Fibroblast of mammary gland (primary cell): Measurements from ENCODE around the gene GPC6.

ENCODE experiments used
- DNase-seq: peaks from one replicate; pipeline ENCODE4 v3.0.0-alpha.2; 2010; ENCODE audit warnings: low read depth
- H3K4me3 ChIP-seq: 2 replicates; pipeline ENCODE4 v1.5.1; 2011; ENCODE audit warnings: low read depth, mild to moderate bottlenecking, low read length, moderate library complexity; ENCODE audit not compliant: control insufficient read depth
- TF ChIP-seq, protein P1 (sequence below): conservative IDR thresholded peaks from 2 replicates; pipeline ENCODE4 v1.5.1; 2011; ENCODE audit warnings: low read depth, low read length, inconsistent platforms; ENCODE audit not compliant: control insufficient read depth, insufficient read depth

The GPC6 gene

DNA sequence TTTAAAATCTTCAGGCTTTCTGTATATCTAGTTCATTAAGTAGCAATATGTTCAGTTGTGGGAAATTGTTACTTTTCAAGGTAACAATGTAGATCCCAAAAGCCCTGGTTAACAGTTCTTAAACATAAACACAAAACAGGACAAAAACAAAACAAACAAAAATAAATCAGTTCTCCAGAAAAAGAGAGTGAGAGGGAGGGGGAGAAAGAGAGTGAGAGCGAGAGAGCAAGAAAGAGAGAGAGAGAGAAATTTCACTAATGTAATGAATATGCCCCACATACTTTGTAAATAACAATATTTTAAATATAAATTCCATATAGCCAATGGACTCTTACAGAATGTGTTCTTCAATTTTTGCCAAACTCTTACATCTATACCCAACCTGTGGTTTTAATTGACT, 275.5 kb downstream of the GPC6 start:
- no peak for DNase-seq
- TF ChIP-seq, protein P1, sequence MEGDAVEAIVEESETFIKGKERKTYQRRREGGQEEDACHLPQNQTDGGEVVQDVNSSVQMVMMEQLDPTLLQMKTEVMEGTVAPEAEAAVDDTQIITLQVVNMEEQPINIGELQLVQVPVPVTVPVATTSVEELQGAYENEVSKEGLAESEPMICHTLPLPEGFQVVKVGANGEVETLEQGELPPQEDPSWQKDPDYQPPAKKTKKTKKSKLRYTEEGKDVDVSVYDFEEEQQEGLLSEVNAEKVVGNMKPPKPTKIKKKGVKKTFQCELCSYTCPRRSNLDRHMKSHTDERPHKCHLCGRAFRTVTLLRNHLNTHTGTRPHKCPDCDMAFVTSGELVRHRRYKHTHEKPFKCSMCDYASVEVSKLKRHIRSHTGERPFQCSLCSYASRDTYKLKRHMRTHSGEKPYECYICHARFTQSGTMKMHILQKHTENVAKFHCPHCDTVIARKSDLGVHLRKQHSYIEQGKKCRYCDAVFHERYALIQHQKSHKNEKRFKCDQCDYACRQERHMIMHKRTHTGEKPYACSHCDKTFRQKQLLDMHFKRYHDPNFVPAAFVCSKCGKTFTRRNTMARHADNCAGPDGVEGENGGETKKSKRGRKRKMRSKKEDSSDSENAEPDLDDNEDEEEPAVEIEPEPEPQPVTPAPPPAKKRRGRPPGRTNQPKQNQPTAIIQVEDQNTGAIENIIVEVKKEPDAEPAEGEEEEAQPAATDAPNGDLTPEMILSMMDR = no peak
- no peak overlapping the region for H3K4me3 ChIP-seq

DNA sequence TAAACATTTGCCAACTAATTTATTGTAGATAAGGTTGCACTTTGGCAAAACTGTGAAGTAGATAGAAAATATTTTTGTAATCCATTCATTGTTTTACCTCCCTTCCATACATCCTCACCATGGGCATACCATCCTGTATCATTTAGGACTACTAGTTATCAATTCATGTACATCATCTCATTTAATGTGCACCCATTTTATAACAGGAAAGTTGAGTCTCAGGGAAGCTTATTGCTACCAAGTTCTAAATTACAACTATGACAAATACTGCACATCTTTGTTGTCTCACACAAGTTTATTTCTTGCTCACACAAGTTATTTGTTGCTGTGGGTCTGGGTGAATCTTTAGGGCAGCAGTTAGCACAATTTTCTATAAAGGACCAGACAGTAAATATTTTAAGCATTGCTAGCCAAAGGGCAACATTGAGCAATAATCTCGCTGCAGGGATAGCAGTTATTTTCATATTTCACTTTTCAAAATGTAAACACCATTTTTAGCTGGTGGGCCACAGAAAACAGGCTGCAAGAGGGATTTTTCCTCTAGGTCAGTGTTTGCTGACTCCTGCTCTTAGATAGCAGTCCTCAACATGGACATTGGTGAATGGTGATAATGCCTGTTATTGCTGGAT, 276.5 kb downstream of the GPC6 start:
- no peak overlapping the region for H3K4me3 ChIP-seq
- TF ChIP-seq, protein P1 = no peak
- no peak for DNase-seq

DNA sequence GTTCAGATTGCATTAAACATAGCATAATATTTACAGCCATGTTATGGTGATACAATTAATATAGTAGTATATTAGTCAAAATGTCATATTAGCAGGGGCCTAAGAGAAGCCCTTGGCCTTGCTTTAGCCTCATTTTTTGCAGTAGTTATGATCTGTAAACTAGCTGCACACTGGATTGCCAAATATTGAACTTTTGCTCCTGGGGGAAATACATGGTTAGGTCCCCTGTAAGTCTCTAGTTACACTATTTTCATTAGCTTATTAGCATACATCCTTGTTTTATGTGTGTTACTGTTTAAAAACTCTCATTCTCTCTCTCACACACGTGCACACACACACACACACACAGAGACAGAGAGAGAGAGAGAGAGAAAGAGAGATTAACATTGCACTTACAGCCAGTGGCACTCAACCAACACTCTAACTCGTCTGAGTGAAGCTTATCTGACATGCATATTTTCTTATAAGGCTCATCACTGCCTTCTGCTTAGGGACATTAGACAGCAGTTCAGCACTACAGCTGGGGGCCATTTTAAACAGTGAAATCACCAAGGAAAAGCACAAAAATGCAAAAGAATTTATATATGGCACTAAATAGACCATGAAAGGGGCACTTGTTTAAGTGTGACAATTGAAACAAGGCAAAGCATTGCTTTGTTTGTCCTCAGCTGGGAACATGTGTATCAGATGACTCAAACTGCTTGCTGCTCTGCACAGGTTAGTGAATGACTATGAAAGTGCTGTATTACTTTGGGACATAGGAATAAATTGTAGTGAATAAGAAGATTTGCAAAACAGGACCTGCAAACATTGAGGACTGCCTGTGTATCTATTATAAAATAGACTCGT, 278.7 kb downstream of the GPC6 start:
- H3K4me3 ChIP-seq = no peak overlapping the region
- TF ChIP-seq, protein P1 = no peak
- DNase-seq = no peak

DNA sequence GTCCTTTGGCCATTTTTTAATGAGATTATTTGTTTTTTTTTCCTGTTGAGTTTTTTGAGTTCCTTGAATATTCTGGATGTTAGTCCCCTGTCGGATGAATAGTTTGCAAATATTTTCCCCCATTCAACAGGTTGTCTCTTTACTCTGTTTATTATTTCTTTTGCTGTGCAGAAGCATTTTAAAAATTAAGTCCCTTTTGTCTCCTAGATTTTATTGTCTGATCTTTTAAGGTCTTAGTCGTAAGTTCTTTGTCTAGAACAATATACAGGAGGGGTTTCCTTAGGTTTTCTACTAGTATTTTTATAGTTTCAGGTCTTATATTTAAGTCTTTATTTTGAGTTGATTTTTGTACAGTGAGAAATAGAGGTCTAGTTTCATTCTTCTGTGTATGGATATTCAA, 284.4 kb downstream of the GPC6 start:
- TF ChIP-seq, protein P1 = no peak
- DNase-seq = no peak
- no peak overlapping the region for H3K4me3 ChIP-seq

DNA sequence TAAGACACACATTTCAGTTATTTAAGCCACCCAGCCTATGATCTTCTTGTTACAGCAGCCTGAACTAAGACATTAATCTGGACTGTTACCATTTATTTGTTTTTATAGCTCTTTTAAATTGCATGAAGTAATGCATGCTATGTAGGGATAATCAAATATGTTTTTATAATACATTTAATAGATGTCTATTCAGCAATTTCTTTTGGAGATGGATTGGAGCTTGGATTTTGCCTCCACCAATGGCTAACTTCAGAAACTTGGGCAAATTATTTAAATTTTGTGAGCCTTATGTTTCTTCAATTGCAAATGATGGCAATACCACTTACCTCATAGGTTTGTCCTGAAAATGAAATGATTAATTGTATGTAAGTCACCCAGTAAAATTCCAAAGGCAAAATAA, 288.7 kb downstream of the GPC6 start:
- TF ChIP-seq, protein P1 = no peak
- no peak for DNase-seq
- no peak overlapping the region for H3K4me3 ChIP-seq

DNA sequence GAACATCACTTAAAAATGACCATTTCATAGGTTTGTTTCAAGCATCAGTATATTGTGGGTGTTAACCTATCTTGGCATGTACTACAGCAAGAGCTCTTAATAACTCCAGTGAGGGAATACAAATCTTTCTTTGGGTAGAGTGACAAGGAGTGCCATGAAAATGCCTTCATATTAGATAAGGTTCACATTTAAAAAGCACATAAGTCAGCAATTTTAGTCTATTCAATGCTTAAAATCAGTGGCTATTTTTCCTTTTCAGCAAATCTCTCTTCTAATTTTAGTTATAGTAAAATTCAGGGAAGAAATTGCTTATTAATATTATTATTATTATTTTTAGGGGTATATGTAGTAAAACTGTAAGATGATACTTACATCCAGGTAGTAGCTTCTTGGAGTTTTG, 291.1 kb downstream of the GPC6 start:
- H3K4me3 ChIP-seq = no peak overlapping the region
- TF ChIP-seq, protein P1 = no peak
- no peak for DNase-seq
